Erythroblast (primary cell): ENCODE results near the gene SERAC1.

Experiments used
- GATA1 ChIP-seq: IDR thresholded peaks from 2 replicates; pipeline ENCODE4 v1.6.1; 2011; ENCODE audit warnings: low read depth, mild to moderate bottlenecking, control low read depth, low read length, moderate library complexity
- POLR2A ChIP-seq: IDR thresholded peaks from 2 replicates; pipeline ENCODE4 v1.6.1; 2011; ENCODE audit warnings: mild to moderate bottlenecking, low read length

GRCh38 chr6:158207422-158207788, 39.3 kb upstream of the SERAC1 start:
- TF ChIP-seq POLR2A (no peak), GATA1 (no peak)
